Osteoblast (primary cell): ENCODE results near the gene EFNA2. TPM values are rescaled to one million over a fixed set of nuclear protein-coding genes. Genes with fewer than 3 reads are reported as not detected.

Experiments used
- DNase-seq: peaks from one replicate; pipeline ENCODE4 v3.0.0; 2011; ENCODE audit warnings: low spot score, mixed read lengths; ENCODE audit not compliant: insufficient read length; ENCODE audit errors: missing footprints
- H2AFZ ChIP-seq: 2 replicates; pipeline ENCODE4 v1.6.0; 2011; ENCODE audit warnings: mild to moderate bottlenecking, low read length
- H3K27ac ChIP-seq: 2 replicates; pipeline ENCODE4 v1.5.1; 2011; ENCODE audit warnings: mild to moderate bottlenecking, low read depth, low read length, moderate library complexity
- H3K27me3 ChIP-seq: 2 replicates; pipeline ENCODE4 v1.6.0; 2012; ENCODE audit warnings: mild to moderate bottlenecking, control low read depth, inconsistent platforms, low read length, moderate library complexity; ENCODE audit not compliant: insufficient read depth
- H3K36me3 ChIP-seq: 2 replicates; pipeline ENCODE4 v1.5.1; 2011; ENCODE audit warnings: mild to moderate bottlenecking, low read length, control low read depth, moderate library complexity; ENCODE audit not compliant: insufficient read depth
- H3K4me1 ChIP-seq: 2 replicates; pipeline ENCODE4 v1.5.1; 2011; ENCODE audit warnings: mild to moderate bottlenecking, low read length, control low read depth, moderate library complexity; ENCODE audit not compliant: insufficient read depth
- H3K4me2 ChIP-seq: 2 replicates; pipeline ENCODE4 v1.6.0; 2011; ENCODE audit warnings: mild to moderate bottlenecking, low read length; ENCODE audit not compliant: insufficient read depth
- H3K4me3 ChIP-seq: fragments of 200-600 bp; sonication (generic); 3 replicates; pipeline ENCODE4 v1.5.1; 2012; ENCODE audit warnings: mild to moderate bottlenecking, low read length, inconsistent platforms; ENCODE audit not compliant: insufficient read depth
- H3K79me2 ChIP-seq: 2 replicates; pipeline ENCODE4 v1.6.0; 2012; ENCODE audit warnings: mild to moderate bottlenecking, low read length, control low read depth, inconsistent platforms; ENCODE audit not compliant: insufficient read depth
- H3K9me3 ChIP-seq: 2 replicates; pipeline ENCODE4 v1.5.1; 2011; ENCODE audit warnings: low read depth, low read length, control low read depth
- H4K20me1 ChIP-seq: 2 replicates; pipeline ENCODE4 v1.6.0; 2012; ENCODE audit warnings: mild to moderate bottlenecking, low read length, control low read depth; ENCODE audit not compliant: insufficient read depth
- CTCF ChIP-seq: IDR thresholded peaks from 2 replicates; pipeline ENCODE4 v1.5.1; 2011; ENCODE audit warnings: mild to moderate bottlenecking, low read depth, low read length, moderate library complexity; ENCODE audit errors: extremely low read depth
- total RNA-seq: library from RNA; depleted of rRNA; stranded (reverse); fragments of >200 nt; gene quantifications from 2 replicates; pipeline ENCODE4 v1.2.3, GENCODE V29; 2012

Gene EFNA2
- total RNA-seq, 1 donor: not detected

- Histone ChIP-seq H3K36me3 (no peaks in the 10 kb centered on the region), H2AFZ (no peak overlapping the region), H4K20me1 (no peaks in the 10 kb centered on the region), H3K9me3 (no peaks in the 10 kb centered on the region), H3K4me3 (no peak overlapping the region), H3K27me3 (peaks cover 25% of the 10 kb centered on the region), H3K4me2 (no peak overlapping the region), H3K4me1 (no peaks in the 10 kb centered on the region), H3K27ac (no peak overlapping the region), H3K79me2 (no peaks in the 10 kb centered on the region)
- DNase-seq: no peak
- no peak for TF ChIP-seq CTCF
These were observed 4.6 kb downstream of the EFNA2 start for GRCh38 chr19:1290196-1290702.

DNA sequence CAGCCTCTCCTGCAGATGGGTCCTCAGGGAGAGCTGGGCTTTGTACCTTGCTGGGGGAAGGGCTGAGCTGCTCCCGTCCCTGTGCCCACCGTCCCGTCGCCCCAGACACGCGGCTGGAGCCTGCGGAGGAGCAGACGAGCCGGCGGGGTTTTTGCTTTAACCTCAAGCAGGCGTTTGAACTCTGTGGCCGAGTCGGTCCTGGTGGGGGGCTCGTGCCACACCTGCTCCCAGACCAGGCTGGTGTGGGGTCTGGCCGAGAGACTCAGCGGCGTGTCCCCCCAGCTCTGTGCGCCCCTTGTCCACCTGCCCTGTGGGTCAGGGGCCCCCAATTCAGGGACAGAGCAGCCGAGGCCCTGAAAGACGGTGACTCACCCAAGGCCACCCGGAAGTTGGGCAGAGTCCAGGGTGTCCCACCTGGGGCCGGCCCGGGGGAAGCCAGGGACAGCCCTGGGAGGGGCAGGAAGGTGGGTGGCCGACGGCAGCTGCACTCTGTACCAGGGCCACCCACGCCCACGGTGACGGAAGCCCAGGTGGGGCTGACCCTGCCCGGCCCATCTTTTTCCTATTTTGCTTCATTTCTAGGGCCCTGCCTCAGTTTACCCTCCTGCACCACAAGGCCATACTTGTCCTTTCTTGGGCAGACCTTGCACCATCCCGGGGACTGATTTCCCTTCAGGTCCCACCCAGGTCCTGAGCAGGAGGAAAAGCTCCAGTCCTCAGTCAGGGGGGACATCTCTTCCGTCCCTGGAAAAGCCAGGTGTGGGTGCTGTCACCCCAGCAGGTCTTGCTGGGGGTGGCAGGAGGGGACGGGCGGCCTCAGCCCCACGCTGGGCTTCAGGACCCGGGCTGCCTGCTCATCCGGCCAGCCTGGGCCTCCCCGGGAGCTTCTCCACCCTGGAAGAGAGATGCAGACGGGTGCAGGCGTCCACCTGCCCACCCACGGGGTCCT lies 5.3 kb downstream of the EFNA2 start:
- no peak for TF ChIP-seq CTCF
- H3K4me1 ChIP-seq: no peaks in the 10 kb centered on the region
- H3K9me3 ChIP-seq: no peaks in the 10 kb centered on the region
- DNase-seq: peak; percentile 93
- peaks cover 23% of the 10 kb centered on the region for H3K27me3 ChIP-seq
- no peak overlapping the region for H3K4me2 ChIP-seq
- no peak overlapping the region for H2AFZ ChIP-seq
- no peak overlapping the region for H3K27ac ChIP-seq
- no peaks in the 10 kb centered on the region for H4K20me1 ChIP-seq
- no peak overlapping the region for H3K4me3 ChIP-seq
- H3K79me2 ChIP-seq: no peaks in the 10 kb centered on the region
- no peaks in the 10 kb centered on the region for H3K36me3 ChIP-seq

DNA sequence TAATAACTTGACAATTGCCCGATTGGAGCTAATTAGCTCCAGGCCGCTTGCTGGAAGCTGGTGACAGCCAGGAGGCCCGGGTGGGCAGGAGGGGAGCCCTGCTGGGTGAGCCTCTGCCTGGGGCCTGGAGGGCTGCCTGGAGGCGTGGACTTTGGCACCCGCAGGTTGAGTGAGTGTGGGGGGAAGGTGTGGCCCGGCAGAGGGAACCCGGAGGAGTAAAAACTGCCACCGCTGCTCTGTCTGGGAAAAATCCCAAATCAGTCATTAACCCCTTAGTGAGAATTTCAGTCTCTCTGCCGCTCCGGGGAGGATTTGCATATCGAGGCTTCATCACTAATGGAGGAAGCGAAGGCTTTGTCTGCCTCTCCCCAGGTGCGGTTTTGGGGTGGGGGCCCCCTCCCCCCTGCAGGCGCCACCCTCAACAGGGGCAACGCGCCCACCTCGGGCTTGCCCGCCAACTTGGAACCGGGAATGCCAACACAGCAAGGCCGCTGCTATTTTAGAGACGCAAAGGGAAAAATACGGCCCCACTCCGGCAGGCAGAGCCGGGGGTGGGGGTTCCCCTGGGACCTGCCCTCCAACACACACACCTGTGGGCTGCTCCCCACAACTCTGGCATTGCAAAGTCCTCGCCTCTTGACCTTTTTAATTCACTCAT lies 6.2 kb downstream of the EFNA2 start:
- no peak for DNase-seq
- no peaks in the 10 kb centered on the region for H3K79me2 ChIP-seq
- H2AFZ ChIP-seq: no peak overlapping the region
- peaks cover 17% of the 10 kb centered on the region for H3K27me3 ChIP-seq
- no peak overlapping the region for H3K4me3 ChIP-seq
- no peaks in the 10 kb centered on the region for H3K9me3 ChIP-seq
- no peak for TF ChIP-seq CTCF
- no peaks in the 10 kb centered on the region for H3K4me1 ChIP-seq
- H3K4me2 ChIP-seq: no peak overlapping the region
- no peaks in the 10 kb centered on the region for H3K36me3 ChIP-seq
- no peaks in the 10 kb centered on the region for H4K20me1 ChIP-seq
- no peak overlapping the region for H3K27ac ChIP-seq
